Measurements from ENCODE around the gene CD163.
"Not testable (repeated sequence)": the region's sequence is repeated elsewhere in the genome, so short reads cannot be mapped to it uniquely, and the experiment has no call there.

CD163 gene

DNA sequence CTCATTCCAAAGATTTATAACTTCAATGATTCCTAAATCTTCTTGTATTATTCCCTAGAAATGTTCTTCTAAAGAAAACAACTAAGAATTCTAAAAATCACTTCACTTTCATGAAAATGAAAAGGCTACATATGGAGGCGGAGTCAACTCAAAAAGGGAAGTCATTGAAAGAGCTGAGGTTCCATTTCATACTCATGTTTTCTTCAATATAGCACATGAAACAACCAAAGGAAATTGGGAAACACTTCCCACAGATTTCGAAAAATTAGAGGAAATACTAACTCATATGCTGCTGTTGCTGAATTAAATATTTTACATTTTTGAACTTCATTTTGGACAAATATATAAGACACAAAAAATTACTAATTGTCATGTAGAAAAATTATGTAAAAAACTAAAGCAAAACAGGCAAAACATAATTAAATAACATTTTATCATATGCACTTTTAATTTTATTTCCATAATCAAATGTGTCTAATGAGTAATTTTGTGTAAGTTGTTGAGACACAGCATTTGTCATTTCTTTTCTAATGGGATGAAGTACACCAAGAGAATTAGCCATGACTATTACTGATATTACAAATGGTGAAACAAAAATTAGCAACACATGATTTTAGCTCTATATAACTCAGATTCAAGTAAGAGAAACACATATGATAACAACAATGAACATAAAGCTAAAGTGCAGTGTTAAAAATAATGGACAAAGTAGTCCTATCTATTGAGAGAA, at the start of gene CD163:
Gene CD163 (minus strand): TSS at position 92 of the 730 bp plus-strand sequence. CDS start 87 bp downstream, at position 5.
- DNase-seq: no peak

DNA sequence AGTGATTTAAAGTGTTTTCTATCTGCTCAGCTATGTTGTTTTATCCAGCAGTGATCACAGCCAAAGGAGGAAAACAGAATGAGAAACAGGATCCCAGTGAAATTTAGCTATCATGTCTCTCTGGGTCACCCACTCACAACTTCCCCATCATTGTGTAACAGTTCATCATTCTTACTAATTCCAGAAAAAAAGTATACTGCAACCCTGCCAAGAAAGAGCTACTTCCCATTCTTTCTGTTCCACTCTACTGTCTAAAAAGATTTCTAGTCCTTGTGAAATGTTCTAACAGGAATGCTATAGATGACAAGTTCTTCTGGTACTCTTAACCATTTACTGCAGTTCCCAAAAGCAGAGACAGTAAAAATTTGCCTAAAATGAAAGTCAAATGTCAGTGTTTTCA, 39.2 kb upstream of the CD163 start:
- DNase-seq: no peak

DNA sequence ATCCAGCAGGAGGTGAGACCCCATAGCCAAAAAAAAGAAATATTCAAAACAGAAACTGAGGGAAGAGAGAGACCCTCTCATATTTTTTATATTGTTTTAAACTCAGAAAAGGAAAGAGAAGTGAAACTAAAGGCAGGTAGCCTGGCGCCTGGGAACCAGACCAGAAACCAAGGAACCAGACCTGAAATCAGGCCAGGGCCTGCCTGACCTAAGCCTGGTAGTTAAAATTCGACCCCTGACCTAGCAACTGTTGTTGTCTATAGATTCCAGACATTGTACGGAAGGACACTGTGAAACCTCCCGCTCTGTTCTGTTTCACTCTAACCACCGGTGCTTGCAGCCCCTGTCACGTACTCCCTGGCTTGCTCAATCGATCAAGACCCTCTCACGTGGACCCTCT, 38.5 kb upstream of the CD163 start:
- no peak for DNase-seq

DNA sequence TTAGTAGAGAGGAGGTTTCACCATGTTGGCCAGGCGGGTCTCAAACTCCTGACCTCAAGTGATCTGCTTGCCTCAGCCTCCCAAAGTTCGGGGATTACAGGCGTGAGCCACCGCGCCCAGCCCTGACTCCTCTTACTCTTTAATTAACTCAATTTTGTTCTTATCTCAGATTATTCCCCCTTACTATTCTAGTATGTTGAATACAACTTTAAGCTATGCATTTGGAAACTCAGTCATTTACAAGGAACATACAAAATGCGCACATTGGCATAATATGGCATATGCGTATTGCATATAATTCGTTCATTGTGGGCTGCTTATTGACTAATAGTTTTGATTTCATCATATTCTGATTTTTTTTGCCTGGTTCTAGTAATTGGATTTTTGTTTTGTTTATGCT, 10.8 kb upstream of the CD163 start:
- no peak for DNase-seq

GRCh38 chr12:7512553-7512952, 9.0 kb upstream of the CD163 start:
- no peak for DNase-seq

- DNase-seq: not testable (repeated sequence)
Measured at GRCh38 chr12:7509793-7510470, 6.4 kb upstream of the CD163 start.

- DNase-seq: no peak
Measured at GRCh38 chr12:7502612-7503011, 965 bp downstream of the CD163 start.

DNA sequence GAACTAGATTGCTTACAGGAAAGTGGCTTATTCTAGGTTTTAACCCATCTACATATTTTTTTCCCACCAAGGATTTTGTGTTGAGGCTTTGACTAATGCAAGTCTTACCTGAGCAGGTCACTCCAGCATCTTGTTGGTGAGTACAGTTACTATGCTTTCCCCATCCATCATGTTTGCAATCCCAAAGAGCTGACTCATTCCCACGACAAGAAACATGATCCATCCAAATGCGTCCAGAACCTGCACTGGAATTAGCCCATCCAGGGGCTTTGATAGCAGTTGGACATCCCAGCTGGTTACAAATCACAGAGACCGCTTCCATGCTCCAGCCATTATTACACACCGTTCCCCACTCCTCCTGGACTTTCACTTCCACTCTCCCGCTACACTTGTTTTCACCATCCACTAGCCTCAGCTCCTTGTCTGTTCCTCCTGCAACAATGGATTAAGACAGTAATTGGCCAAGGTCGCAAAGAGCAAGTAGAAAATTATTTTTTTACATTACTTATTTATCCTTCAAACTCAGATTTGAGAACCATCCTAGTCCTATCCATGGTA, 2.5 kb downstream of the CD163 start:
- DNase-seq: no peak

DNA sequence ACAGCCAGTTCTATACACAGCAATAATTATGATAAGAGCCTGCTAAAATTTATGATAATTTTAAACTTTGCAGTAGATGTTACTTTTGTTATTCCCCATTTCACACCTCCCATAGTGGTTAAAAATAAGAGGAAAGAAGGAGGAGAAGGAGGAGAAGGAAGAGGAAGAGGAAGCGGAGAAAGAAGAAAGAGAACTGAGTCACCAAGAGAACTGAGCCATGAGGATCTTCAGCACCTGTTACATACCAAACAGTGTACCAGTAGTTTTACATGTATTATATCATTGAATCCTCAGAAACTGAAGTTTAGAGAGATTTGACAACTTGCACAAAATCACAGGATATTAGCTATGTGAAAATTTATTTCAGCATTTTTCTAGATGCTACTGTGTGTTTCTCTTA, 3.9 kb downstream of the CD163 start:
- no peak for DNase-seq

DNA sequence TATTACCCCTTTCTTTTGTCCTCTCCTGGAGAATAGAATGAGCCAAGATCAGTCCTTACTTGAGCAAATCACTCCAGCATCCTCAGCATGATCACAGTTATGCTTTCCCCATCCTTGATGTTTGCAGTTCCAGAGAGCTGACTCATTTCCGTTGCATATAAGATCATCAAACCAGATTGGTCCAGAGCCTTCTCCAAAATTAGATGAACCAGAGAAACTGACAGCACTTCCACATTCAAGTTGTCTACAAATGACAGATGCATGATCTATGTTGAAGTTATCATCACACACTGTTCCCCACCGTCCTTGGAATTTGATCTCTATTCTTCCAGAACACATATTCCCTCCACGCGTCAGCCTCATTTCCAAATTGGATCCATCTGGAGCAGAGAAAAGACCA, 4.8 kb downstream of the CD163 start:
- DNase-seq: no peak

DNA sequence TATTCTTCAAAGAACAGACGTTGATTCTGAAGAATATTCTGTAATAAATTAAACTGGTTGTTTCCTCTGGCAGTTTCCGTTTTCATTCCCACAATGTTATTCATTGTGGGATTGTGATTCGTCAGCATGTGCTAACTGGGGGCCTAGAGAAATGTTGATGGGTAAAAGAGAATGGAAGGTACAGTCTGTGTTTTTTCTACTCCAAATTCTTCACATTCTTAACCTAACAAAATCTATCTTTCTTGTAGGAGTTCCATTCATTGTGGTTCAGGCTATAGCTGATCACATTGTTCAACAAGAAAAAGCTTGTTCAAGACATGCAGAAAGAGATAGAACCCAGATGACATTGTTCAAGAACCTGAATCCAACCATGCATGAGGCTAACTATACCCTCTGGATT, 5.9 kb downstream of the CD163 start:
- no peak for DNase-seq

DNA sequence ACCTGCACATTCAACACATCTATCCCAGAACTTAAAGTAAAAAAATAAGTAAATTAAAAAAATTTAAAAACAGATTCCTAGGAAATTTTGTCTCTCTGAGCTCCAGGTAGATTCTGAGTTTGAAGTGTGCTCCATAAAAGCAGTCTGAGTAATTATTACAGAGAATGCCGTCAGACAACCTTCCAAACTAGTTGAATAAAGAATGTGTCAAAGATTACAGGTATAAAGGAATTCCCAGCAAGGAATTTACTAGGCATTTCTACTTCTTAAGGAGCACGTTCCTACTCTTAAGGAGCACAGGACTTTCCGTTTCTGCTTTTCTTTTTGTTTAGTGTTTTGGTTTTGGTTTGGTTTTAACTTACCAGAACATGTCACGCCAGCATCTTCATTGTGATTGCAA, 7.1 kb downstream of the CD163 start:
- DNase-seq: no peak

DNA sequence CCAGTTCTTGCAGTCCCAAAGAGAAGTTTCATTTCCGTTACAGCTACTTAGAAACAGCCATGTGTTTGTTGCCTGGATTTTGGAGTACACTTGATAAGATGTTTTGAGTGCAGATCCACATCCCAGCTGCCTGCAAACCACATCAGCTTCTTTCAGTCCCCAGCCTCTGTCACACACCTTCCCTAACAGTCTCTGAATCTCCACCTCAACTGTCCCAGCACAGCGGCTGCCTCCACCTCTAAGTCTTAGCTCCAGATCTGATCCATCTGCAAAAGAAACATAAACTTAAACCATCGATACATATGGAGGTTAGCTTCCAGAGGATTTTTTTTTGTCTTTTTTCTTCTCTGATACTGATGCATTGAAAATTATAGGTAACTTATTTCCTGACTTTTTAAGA, 8.4 kb downstream of the CD163 start:
- DNase-seq: no peak

- DNase-seq: no peak
Measured at GRCh38 chr12:7493006-7493405, 10.6 kb downstream of the CD163 start.

DNA sequence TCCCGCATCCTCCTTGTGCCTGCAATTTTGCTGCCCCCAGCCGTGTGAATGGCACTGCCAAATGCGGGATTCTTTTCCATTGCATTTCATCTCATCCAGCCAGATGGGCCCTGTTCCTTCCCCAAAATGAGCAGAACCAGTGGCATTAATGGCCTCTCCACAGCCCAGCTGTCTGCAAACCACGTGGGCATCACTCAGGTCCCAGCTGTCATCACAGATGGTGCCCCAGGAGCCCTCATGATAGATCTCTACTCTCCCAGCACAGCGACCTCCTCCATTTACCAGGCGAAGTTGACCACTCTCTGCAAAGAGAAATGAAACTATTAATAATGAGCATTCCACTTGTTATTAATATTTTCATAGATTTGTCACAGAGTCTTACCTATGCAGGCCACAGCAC, 17.1 kb downstream of the CD163 start:
- DNase-seq: no peak

GRCh38 chr12:7485095-7485494, 18.5 kb downstream of the CD163 start:
- no peak for DNase-seq

GRCh38 chr12:7483343-7483742, 20.2 kb downstream of the CD163 start:
- DNase-seq: no peak

GRCh38 chr12:7479771-7480170, 23.8 kb downstream of the CD163 start:
- no peak for DNase-seq

GRCh38 chr12:7472060-7472459, 31.5 kb downstream of the CD163 start:
- DNase-seq: no peak

GRCh38 chr12:7460375-7461259, 43.0 kb downstream of the CD163 start:
- no peak for DNase-seq

GRCh38 chr12:7459973-7460372, 43.6 kb downstream of the CD163 start:
- no peak for DNase-seq

DNA sequence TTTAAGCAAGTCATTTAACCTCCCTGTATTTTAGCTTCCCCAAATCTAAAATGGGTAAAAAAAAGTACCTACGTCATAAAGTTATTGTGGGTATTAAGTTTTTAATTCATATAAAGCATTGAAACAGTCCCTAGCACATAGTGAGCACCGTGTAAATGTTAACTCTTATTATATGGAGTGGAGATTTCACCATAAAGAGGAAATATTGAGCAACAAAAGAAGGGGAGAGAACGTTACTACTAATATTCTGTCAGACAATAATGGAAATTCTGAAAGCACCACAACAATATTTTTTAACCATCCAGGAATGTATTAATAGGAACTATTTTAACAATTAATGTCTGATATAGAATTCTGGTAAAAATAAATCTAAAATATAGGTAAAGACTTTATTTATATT, 51.8 kb downstream of the CD163 start:
- DNase-seq: no peak

GRCh38 chr12:7450667-7451066, 52.9 kb downstream of the CD163 start:
- DNase-seq: no peak

All from cerebellar nuclear complex (tissue), 1 donor.